ENCODE measurements around the gene ZNF521. TPM values are rescaled to one million over a fixed set of nuclear protein-coding genes. Genes with fewer than 3 reads are reported as not detected.

The ZNF521 gene
- total and polyA plus RNA-seq, 4 donors: 0.50 to 3.7 (median 1.5) TPM

DNA sequence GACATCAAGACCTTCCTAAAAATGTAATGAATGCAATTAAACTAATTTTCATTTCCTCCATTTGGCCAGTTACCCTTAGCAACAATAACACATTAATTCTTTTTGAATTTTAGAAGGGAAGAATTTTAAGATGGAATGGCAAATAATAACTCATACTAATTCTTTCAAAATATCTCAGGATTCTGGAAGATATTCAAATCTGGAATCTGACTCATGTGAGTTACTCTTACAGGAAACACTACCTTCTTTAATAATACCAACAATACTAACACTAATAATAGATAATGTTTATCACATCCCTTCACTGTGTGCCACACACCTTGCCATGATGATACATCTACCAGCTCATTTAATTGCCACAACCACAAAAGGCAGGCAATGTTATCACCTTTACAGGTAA, 46.4 kb downstream of the ZNF521 start:
- H3K27ac ChIP-seq (ENCODE audit: low read depth in 1 of 2, low read length in 2 of 2): no peak overlapping the region
- no peaks in the 10 kb centered on the region for H3K27me3 ChIP-seq (ENCODE audit: control insufficient read depth in 4 of 4, insufficient read depth in 4 of 4, low read length in 3 of 4)
- no peak overlapping the region for H3K9ac ChIP-seq (ENCODE audit: low read depth in 1 of 2, low read length in 2 of 2)
- H3K9me3 ChIP-seq (ENCODE audit: control insufficient read depth in 4 of 4, low read length in 3 of 4): no peaks in the 10 kb centered on the region
- no peak for DNase-seq (ENCODE audit: low spot score)
- no peaks in the 10 kb centered on the region for H3K36me3 ChIP-seq (ENCODE audit: control insufficient read depth in 4 of 4, insufficient read depth in 3 of 4, low read depth in 1 of 4, low read length in 3 of 4)
- TF ChIP-seq SP1 (IDR thresholded peaks at IDR 0.05) (no peak), FOXA2 (IDR thresholded peaks at IDR 0.05) (no peak)
- H3K4me3 ChIP-seq (ENCODE audit: low read depth in 1 of 3, low read length in 3 of 3): no peak overlapping the region
- no peaks in the 10 kb centered on the region for H3K4me1 ChIP-seq (ENCODE audit: control insufficient read depth in 4 of 4, insufficient read depth in 4 of 4, low read length in 3 of 4)

DNA sequence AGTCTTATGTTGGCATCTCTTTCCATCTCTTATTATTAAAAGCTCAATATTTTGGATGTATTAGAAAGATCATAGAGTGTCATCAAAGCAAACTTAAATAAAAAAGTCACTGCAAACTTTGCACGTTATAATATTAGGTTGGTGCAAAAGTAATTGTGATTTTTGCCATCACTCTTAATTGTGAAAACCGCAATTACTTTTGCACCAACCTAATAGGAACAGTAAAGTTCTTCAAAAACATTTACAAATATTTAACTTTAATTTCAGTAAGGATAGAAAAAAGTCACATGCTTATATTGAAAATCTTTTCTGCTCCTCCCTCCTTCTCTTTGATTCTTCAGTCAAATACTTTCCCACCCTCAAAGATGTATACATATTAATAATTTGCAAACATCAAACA, 51.5 kb downstream of the ZNF521 start:
- Histone ChIP-seq H3K27ac (ENCODE audit: low read depth in 1 of 2, low read length in 2 of 2) (no peak overlapping the region), H3K4me1 (ENCODE audit: control insufficient read depth in 4 of 4, insufficient read depth in 4 of 4, low read length in 3 of 4) (no peaks in the 10 kb centered on the region), H3K9me3 (ENCODE audit: control insufficient read depth in 4 of 4, low read length in 3 of 4) (no peaks in the 10 kb centered on the region), H3K9ac (ENCODE audit: low read depth in 1 of 2, low read length in 2 of 2) (no peak overlapping the region), H3K36me3 (ENCODE audit: control insufficient read depth in 4 of 4, insufficient read depth in 3 of 4, low read depth in 1 of 4, low read length in 3 of 4) (no peaks in the 10 kb centered on the region), H3K27me3 (ENCODE audit: control insufficient read depth in 4 of 4, insufficient read depth in 4 of 4, low read length in 3 of 4) (no peaks in the 10 kb centered on the region), H3K4me3 (ENCODE audit: low read depth in 1 of 3, low read length in 3 of 3) (no peak overlapping the region)
- 78% methylated on average over 2 of the region's 2 CpGs for WGBS
- DNase-seq (ENCODE audit: low spot score): no peak
- TF ChIP-seq SP1 (IDR thresholded peaks at IDR 0.05) (no peak), GABPA (IDR thresholded peaks at IDR 0.05 in 1 of 2, conservative IDR thresholded peaks at IDR 0.05 in 1 of 2) (no peak), RXRA (IDR thresholded peaks at IDR 0.05) (no peak), JUND (IDR thresholded peaks at IDR 0.05) (no peak), HNF4G (IDR thresholded peaks at IDR 0.05) (no peak), EGR1 (IDR thresholded peaks at IDR 0.05; ENCODE audit: low read depth in 2 of 2) (no peak), TAF1 (conservative IDR thresholded peaks at IDR 0.05) (no peak), NR2F2 (IDR thresholded peaks at IDR 0.05) (no peak), YY1 (IDR thresholded peaks at IDR 0.05) (no peak), FOXA2 (IDR thresholded peaks at IDR 0.05) (no peak), RAD21 (IDR thresholded peaks at IDR 0.05) (no peak), FOXA1 (IDR thresholded peaks at IDR 0.05) (no peak)
- TF ChIP-seq, protein P1, sequence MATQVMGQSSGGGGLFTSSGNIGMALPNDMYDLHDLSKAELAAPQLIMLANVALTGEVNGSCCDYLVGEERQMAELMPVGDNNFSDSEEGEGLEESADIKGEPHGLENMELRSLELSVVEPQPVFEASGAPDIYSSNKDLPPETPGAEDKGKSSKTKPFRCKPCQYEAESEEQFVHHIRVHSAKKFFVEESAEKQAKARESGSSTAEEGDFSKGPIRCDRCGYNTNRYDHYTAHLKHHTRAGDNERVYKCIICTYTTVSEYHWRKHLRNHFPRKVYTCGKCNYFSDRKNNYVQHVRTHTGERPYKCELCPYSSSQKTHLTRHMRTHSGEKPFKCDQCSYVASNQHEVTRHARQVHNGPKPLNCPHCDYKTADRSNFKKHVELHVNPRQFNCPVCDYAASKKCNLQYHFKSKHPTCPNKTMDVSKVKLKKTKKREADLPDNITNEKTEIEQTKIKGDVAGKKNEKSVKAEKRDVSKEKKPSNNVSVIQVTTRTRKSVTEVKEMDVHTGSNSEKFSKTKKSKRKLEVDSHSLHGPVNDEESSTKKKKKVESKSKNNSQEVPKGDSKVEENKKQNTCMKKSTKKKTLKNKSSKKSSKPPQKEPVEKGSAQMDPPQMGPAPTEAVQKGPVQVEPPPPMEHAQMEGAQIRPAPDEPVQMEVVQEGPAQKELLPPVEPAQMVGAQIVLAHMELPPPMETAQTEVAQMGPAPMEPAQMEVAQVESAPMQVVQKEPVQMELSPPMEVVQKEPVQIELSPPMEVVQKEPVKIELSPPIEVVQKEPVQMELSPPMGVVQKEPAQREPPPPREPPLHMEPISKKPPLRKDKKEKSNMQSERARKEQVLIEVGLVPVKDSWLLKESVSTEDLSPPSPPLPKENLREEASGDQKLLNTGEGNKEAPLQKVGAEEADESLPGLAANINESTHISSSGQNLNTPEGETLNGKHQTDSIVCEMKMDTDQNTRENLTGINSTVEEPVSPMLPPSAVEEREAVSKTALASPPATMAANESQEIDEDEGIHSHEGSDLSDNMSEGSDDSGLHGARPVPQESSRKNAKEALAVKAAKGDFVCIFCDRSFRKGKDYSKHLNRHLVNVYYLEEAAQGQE (IDR thresholded peaks at IDR 0.05): no peak
- TF ChIP-seq, protein P2, sequence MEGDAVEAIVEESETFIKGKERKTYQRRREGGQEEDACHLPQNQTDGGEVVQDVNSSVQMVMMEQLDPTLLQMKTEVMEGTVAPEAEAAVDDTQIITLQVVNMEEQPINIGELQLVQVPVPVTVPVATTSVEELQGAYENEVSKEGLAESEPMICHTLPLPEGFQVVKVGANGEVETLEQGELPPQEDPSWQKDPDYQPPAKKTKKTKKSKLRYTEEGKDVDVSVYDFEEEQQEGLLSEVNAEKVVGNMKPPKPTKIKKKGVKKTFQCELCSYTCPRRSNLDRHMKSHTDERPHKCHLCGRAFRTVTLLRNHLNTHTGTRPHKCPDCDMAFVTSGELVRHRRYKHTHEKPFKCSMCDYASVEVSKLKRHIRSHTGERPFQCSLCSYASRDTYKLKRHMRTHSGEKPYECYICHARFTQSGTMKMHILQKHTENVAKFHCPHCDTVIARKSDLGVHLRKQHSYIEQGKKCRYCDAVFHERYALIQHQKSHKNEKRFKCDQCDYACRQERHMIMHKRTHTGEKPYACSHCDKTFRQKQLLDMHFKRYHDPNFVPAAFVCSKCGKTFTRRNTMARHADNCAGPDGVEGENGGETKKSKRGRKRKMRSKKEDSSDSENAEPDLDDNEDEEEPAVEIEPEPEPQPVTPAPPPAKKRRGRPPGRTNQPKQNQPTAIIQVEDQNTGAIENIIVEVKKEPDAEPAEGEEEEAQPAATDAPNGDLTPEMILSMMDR (IDR thresholded peaks at IDR 0.05; ENCODE audit: low read depth, low read length, missing input control): no peak
- TF ChIP-seq, protein P3, sequence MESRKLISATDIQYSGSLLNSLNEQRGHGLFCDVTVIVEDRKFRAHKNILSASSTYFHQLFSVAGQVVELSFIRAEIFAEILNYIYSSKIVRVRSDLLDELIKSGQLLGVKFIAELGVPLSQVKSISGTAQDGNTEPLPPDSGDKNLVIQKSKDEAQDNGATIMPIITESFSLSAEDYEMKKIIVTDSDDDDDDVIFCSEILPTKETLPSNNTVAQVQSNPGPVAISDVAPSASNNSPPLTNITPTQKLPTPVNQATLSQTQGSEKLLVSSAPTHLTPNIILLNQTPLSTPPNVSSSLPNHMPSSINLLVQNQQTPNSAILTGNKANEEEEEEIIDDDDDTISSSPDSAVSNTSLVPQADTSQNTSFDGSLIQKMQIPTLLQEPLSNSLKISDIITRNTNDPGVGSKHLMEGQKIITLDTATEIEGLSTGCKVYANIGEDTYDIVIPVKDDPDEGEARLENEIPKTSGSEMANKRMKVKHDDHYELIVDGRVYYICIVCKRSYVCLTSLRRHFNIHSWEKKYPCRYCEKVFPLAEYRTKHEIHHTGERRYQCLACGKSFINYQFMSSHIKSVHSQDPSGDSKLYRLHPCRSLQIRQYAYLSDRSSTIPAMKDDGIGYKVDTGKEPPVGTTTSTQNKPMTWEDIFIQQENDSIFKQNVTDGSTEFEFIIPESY (IDR thresholded peaks at IDR 0.05): no peak
- TF ChIP-seq, protein P4, sequence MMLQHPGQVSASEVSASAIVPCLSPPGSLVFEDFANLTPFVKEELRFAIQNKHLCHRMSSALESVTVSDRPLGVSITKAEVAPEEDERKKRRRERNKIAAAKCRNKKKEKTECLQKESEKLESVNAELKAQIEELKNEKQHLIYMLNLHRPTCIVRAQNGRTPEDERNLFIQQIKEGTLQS (IDR thresholded peaks at IDR 0.05): no peak
- TF ChIP-seq, protein P5, sequence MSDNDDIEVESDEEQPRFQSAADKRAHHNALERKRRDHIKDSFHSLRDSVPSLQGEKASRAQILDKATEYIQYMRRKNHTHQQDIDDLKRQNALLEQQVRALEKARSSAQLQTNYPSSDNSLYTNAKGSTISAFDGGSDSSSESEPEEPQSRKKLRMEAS (IDR thresholded peaks at IDR 0.05): no peak
